ENCODE results near the gene AGBL4. TPM values are rescaled to one million over a fixed set of nuclear protein-coding genes. Genes with fewer than 3 reads are reported as not detected.

AGBL4 gene
- total RNA-seq, 1 donor from 2014 or later, result not detected

GRCh38 chr1:48851638-48852037 is 1172.1 kb downstream of the AGBL4 start:
- Mint-ChIP-seq H3K36me3 (ENCODE audit: low read depth) (no peaks in the 10 kb centered on the region), H3K9me3 (no peaks in the 10 kb centered on the region), H3K27ac (no peak overlapping the region), H3K4me1 (ENCODE audit: low read depth) (no peaks in the 10 kb centered on the region), H3K4me3 (no peak overlapping the region), H3K27me3 (ENCODE audit: insufficient read depth) (no peaks in the 10 kb centered on the region)
- intact Hi-C loops (cut with micrococcal nuclease), result no loop called here
- DNase-seq (ENCODE audit: low spot score), result no peak

- Mint-ChIP-seq H3K4me3 (no peak overlapping the region), H3K4me1 (ENCODE audit: low read depth) (no peaks in the 10 kb centered on the region), H3K27ac (no peak overlapping the region), H3K27me3 (ENCODE audit: insufficient read depth) (no peaks in the 10 kb centered on the region), H3K9me3 (no peaks in the 10 kb centered on the region), H3K36me3 (ENCODE audit: low read depth) (no peaks in the 10 kb centered on the region)
- no peak for DNase-seq (ENCODE audit: low spot score)
- intact Hi-C loops (cut with micrococcal nuclease), result no loop called here
Measured at GRCh38 chr1:48848035-48848434, 1175.7 kb downstream of the AGBL4 start.

GRCh38 chr1:48846441-48846840 is 1177.3 kb downstream of the AGBL4 start:
- Mint-ChIP-seq H3K4me3 (no peak overlapping the region), H3K9me3 (no peaks in the 10 kb centered on the region), H3K27ac (no peak overlapping the region), H3K27me3 (ENCODE audit: insufficient read depth) (peaks cover 9% of the 10 kb centered on the region), H3K4me1 (ENCODE audit: low read depth) (no peaks in the 10 kb centered on the region), H3K36me3 (ENCODE audit: low read depth) (no peaks in the 10 kb centered on the region)
- DNase-seq (ENCODE audit: low spot score), result no peak
- intact Hi-C loops (cut with micrococcal nuclease), result no loop called here

- Mint-ChIP-seq H3K4me3 (no peak overlapping the region), H3K27ac (no peak overlapping the region), H3K27me3 (ENCODE audit: insufficient read depth) (peaks cover 11% of the 10 kb centered on the region), H3K4me1 (ENCODE audit: low read depth) (no peaks in the 10 kb centered on the region), H3K9me3 (no peaks in the 10 kb centered on the region), H3K36me3 (ENCODE audit: low read depth) (no peaks in the 10 kb centered on the region)
- intact Hi-C loops (cut with micrococcal nuclease), result no loop called here
- DNase-seq (ENCODE audit: low spot score), result no peak
Measured at GRCh38 chr1:48844187-48844586, 1179.6 kb downstream of the AGBL4 start.

GRCh38 chr1:48841966-48842365 is 1181.8 kb downstream of the AGBL4 start:
- H3K4me3 Mint-ChIP-seq, result no peak overlapping the region
- intact Hi-C loops (cut with micrococcal nuclease), result no loop called here
- H3K4me1 Mint-ChIP-seq (ENCODE audit: low read depth), result no peaks in the 10 kb centered on the region

GRCh38 chr1:48841461-48841860 is 1182.3 kb downstream of the AGBL4 start:
- intact Hi-C loops (cut with micrococcal nuclease), result no loop called here
- Mint-ChIP-seq H3K27ac (no peak overlapping the region), H3K36me3 (ENCODE audit: low read depth) (no peaks in the 10 kb centered on the region), H3K4me3 (no peak overlapping the region), H3K9me3 (no peaks in the 10 kb centered on the region), H3K4me1 (ENCODE audit: low read depth) (no peaks in the 10 kb centered on the region), H3K27me3 (ENCODE audit: insufficient read depth) (peaks cover 14% of the 10 kb centered on the region)
- no peak for DNase-seq (ENCODE audit: low spot score)

More at GRCh38 chr1:48841966-48842365, 1181.8 kb downstream of the AGBL4 start:
- no peaks in the 10 kb centered on the region for H3K36me3 Mint-ChIP-seq (ENCODE audit: low read depth)
- H3K27me3 Mint-ChIP-seq (ENCODE audit: insufficient read depth), result peaks cover 14% of the 10 kb centered on the region
- H3K27ac Mint-ChIP-seq, result no peak overlapping the region
- no peaks in the 10 kb centered on the region for H3K9me3 Mint-ChIP-seq
- no peak for DNase-seq (ENCODE audit: low spot score)

- Mint-ChIP-seq H3K4me3 (no peak overlapping the region), H3K27ac (no peak overlapping the region), H3K36me3 (ENCODE audit: low read depth) (no peaks in the 10 kb centered on the region), H3K27me3 (ENCODE audit: insufficient read depth) (peaks cover 4% of the 10 kb centered on the region), H3K9me3 (no peaks in the 10 kb centered on the region), H3K4me1 (ENCODE audit: low read depth) (no peaks in the 10 kb centered on the region)
- DNase-seq (ENCODE audit: low spot score), result no peak
- intact Hi-C loops (cut with micrococcal nuclease), result no loop called here
Measured at GRCh38 chr1:48831120-48831978, 1192.4 kb downstream of the AGBL4 start.

GRCh38 chr1:48830715-48831114 is 1193.0 kb downstream of the AGBL4 start:
- no peaks in the 10 kb centered on the region for H3K36me3 Mint-ChIP-seq (ENCODE audit: low read depth)
- no peaks in the 10 kb centered on the region for H3K9me3 Mint-ChIP-seq
- DNase-seq (ENCODE audit: low spot score), result no peak
- no peaks in the 10 kb centered on the region for H3K4me1 Mint-ChIP-seq (ENCODE audit: low read depth)
- intact Hi-C loops (cut with micrococcal nuclease), result no loop called here
- no peak overlapping the region for H3K4me3 Mint-ChIP-seq
- peaks cover 2% of the 10 kb centered on the region for H3K27me3 Mint-ChIP-seq (ENCODE audit: insufficient read depth)
- H3K27ac Mint-ChIP-seq, result no peak overlapping the region

GRCh38 chr1:48829446-48829845 is 1194.3 kb downstream of the AGBL4 start:
- H3K27ac Mint-ChIP-seq, result no peak overlapping the region
- intact Hi-C loops (cut with micrococcal nuclease), result no loop called here
- peaks cover 2% of the 10 kb centered on the region for H3K27me3 Mint-ChIP-seq (ENCODE audit: insufficient read depth)
- H3K4me3 Mint-ChIP-seq, result no peak overlapping the region
- no peak for DNase-seq (ENCODE audit: low spot score)
- H3K9me3 Mint-ChIP-seq, result no peaks in the 10 kb centered on the region
- H3K36me3 Mint-ChIP-seq (ENCODE audit: low read depth), result no peaks in the 10 kb centered on the region
- no peaks in the 10 kb centered on the region for H3K4me1 Mint-ChIP-seq (ENCODE audit: low read depth)

GRCh38 chr1:48823168-48823567 is 1200.6 kb downstream of the AGBL4 start:
- DNase-seq (ENCODE audit: low spot score), result no peak
- H3K27ac Mint-ChIP-seq, result no peak overlapping the region
- peaks cover 15% of the 10 kb centered on the region for H3K27me3 Mint-ChIP-seq (ENCODE audit: insufficient read depth)
- H3K36me3 Mint-ChIP-seq (ENCODE audit: low read depth), result no peaks in the 10 kb centered on the region
- H3K4me3 Mint-ChIP-seq, result no peak overlapping the region
- intact Hi-C loops (cut with micrococcal nuclease), result no loop called here
- no peaks in the 10 kb centered on the region for H3K4me1 Mint-ChIP-seq (ENCODE audit: low read depth)
- H3K9me3 Mint-ChIP-seq, result no peaks in the 10 kb centered on the region

- Mint-ChIP-seq H3K36me3 (ENCODE audit: low read depth) (no peaks in the 10 kb centered on the region), H3K9me3 (no peaks in the 10 kb centered on the region), H3K4me1 (ENCODE audit: low read depth) (no peaks in the 10 kb centered on the region), H3K27ac (no peak overlapping the region), H3K4me3 (no peak overlapping the region), H3K27me3 (ENCODE audit: insufficient read depth) (peaks cover 15% of the 10 kb centered on the region)
- DNase-seq (ENCODE audit: low spot score), result no peak
- intact Hi-C loops (cut with micrococcal nuclease), result no loop called here
Measured at GRCh38 chr1:48820491-48820890, 1203.3 kb downstream of the AGBL4 start.

- H3K36me3 Mint-ChIP-seq (ENCODE audit: low read depth), result no peaks in the 10 kb centered on the region
- DNase-seq (ENCODE audit: low spot score), result no peak
- intact Hi-C loops (cut with micrococcal nuclease), result loop anchor here (5.0 kb wide), 1 partner anchor 120 kb away; no protein-coding TSS in a partner anchor
Measured at GRCh38 chr1:48817505-48818114, 1206.1 kb downstream of the AGBL4 start.

GRCh38 chr1:48810740-48811139 is 1213.0 kb downstream of the AGBL4 start:
- no peak for DNase-seq (ENCODE audit: low spot score)
- Mint-ChIP-seq H3K9me3 (peaks cover 3% of the 10 kb centered on the region), H3K36me3 (ENCODE audit: low read depth) (no peaks in the 10 kb centered on the region), H3K27ac (no peak overlapping the region), H3K27me3 (ENCODE audit: insufficient read depth) (peaks cover 4% of the 10 kb centered on the region), H3K4me3 (no peak overlapping the region), H3K4me1 (ENCODE audit: low read depth) (no peaks in the 10 kb centered on the region)
- intact Hi-C loops (cut with micrococcal nuclease), result no loop called here

More at GRCh38 chr1:48817505-48818114, 1206.1 kb downstream of the AGBL4 start:
- H3K27me3 Mint-ChIP-seq (ENCODE audit: insufficient read depth), result peaks cover 17% of the 10 kb centered on the region
- H3K4me3 Mint-ChIP-seq, result no peak overlapping the region
- no peaks in the 10 kb centered on the region for H3K9me3 Mint-ChIP-seq
- H3K27ac Mint-ChIP-seq, result no peak overlapping the region
- no peaks in the 10 kb centered on the region for H3K4me1 Mint-ChIP-seq (ENCODE audit: low read depth)

All from activated T-helper 1 cell treated with anti-CD3 and anti-CD28 coated beads, Interleukin-12 subunit alpha, Interleukin-12 subunit beta, Interleukin-2, Interleukin-4 antibody, amounts not matched to agents 30 ng/mL and 10 ng/mL and 1 ng/mL, durations not matched to agents 14 hours and 24 hours and 36 hours (primary cell).